ENCODE results near the gene MRTFA.

GRCh38 chr22:40416267-40416570 lies 220.3 kb downstream of the MRTFA start:
- TF ChIP-seq POLR2A (IDR thresholded peaks at IDR 0.05) (no peak), CTCF (IDR thresholded peaks at IDR 0.05) (no peak)
